GM19328 (cell line): ENCODE data around the gene FAM181A.
A peak's percentile ranks its signal among the peaks of the same experiment; 100 is the strongest.

Experiments
- ATAC-seq: cut with Tn5 transposase; IDR thresholded peaks from one replicate; pipeline ENCODE4 v1.9.1; 2021; ENCODE audit warnings: mild to moderate bottlenecking, moderate library complexity; ENCODE audit not compliant: unreplicated experiment

FAM181A gene

GRCh38 chr14:93926873-93927799 lies at the start of gene FAM181A:
FAM181A (plus strand) TSS chr14:93927344; CDS start chr14:93928286, 942 bp downstream.
- ATAC-seq, result no peak

- ATAC-seq, result no peak
These were observed 48.9 kb upstream of the FAM181A start for GRCh38 chr14:93878212-93878611.

GRCh38 chr14:93878871-93879270 lies 48.3 kb upstream of the FAM181A start:
- no peak for ATAC-seq

- no peak for ATAC-seq
These were observed 47.7 kb upstream of the FAM181A start for GRCh38 chr14:93879362-93879983.

GRCh38 chr14:93880021-93880820 lies 46.9 kb upstream of the FAM181A start:
- ATAC-seq, result no peak

- no peak for ATAC-seq
These were observed 42.2 kb upstream of the FAM181A start for GRCh38 chr14:93884950-93885349.

GRCh38 chr14:93888995-93889394 lies 38.1 kb upstream of the FAM181A start:
- ATAC-seq, result no peak

- ATAC-seq, result no peak
These were observed 37.2 kb upstream of the FAM181A start for GRCh38 chr14:93889739-93890483.

GRCh38 chr14:93891756-93892504 lies 35.2 kb upstream of the FAM181A start:
- no peak for ATAC-seq

GRCh38 chr14:93892505-93892839 lies 34.7 kb upstream of the FAM181A start:
- no peak for ATAC-seq

GRCh38 chr14:93892923-93893558 lies 34.1 kb upstream of the FAM181A start:
- ATAC-seq, result peak; percentile 53

GRCh38 chr14:93893661-93894261 lies 33.4 kb upstream of the FAM181A start:
- no peak for ATAC-seq

- ATAC-seq, result no peak
These were observed 32.0 kb upstream of the FAM181A start for GRCh38 chr14:93895023-93895604.

GRCh38 chr14:93897476-93897845 lies 29.7 kb upstream of the FAM181A start:
- no peak for ATAC-seq

GRCh38 chr14:93898081-93898611 lies 29.0 kb upstream of the FAM181A start:
- no peak for ATAC-seq

GRCh38 chr14:93898731-93899130 lies 28.4 kb upstream of the FAM181A start:
- ATAC-seq, result no peak

GRCh38 chr14:93901813-93902212 lies 25.3 kb upstream of the FAM181A start:
- no peak for ATAC-seq

- ATAC-seq, result no peak
These were observed 24.4 kb upstream of the FAM181A start for GRCh38 chr14:93902619-93903307.
